Tibial nerve (tissue), 3 donors: ENCODE measurements around the gene MAGI1.

Experiments
- POLR2A ChIP-seq, 2 donors: fragments of 450-650 bp; IDR thresholded peaks; one replicate each; pipeline ENCODE4 v1.6.1; 2017; ENCODE audit warnings: antibody characterized with exemption in 2 of 2, mild to moderate bottlenecking in 2 of 2, moderate library complexity in 2 of 2
- TF ChIP-seq, protein P1 (sequence below), 5 experiments: fragments of 200-600 bp in 3 of 5; fragments of 450-650 bp in 2 of 5; sonication (generic) in 3 of 5; IDR thresholded peaks; one replicate each; pipeline ENCODE4 v1.5.1; 2016 to 2019; ENCODE audit warnings: antibody characterized with exemption in 5 of 5, mild to moderate bottlenecking in 3 of 5, moderate library complexity in 2 of 5

- TF ChIP-seq POLR2A (IDR thresholded peaks at IDR 0.05) = no peak
- TF ChIP-seq, protein P1, sequence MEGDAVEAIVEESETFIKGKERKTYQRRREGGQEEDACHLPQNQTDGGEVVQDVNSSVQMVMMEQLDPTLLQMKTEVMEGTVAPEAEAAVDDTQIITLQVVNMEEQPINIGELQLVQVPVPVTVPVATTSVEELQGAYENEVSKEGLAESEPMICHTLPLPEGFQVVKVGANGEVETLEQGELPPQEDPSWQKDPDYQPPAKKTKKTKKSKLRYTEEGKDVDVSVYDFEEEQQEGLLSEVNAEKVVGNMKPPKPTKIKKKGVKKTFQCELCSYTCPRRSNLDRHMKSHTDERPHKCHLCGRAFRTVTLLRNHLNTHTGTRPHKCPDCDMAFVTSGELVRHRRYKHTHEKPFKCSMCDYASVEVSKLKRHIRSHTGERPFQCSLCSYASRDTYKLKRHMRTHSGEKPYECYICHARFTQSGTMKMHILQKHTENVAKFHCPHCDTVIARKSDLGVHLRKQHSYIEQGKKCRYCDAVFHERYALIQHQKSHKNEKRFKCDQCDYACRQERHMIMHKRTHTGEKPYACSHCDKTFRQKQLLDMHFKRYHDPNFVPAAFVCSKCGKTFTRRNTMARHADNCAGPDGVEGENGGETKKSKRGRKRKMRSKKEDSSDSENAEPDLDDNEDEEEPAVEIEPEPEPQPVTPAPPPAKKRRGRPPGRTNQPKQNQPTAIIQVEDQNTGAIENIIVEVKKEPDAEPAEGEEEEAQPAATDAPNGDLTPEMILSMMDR (IDR thresholded peaks at IDR 0.05) = no peak
Measured at GRCh38 chr3:66018057-66019033, 20.4 kb downstream of the MAGI1 start.
